H1 (cell line): ENCODE measurements around the gene WASHC3. TPM values are rescaled to one million over a fixed set of nuclear protein-coding genes. Genes with fewer than 3 reads are reported as not detected.

Source experiments
- CHD7 ChIP-seq: fragments of 300-600 bp; sonication (generic); IDR thresholded peaks from 2 replicates; pipeline ENCODE4 v1.7.1; 2012; ENCODE audit warnings: low read length, moderate library complexity, mild to moderate bottlenecking, inconsistent platforms; ENCODE audit not compliant: insufficient replicate concordance
- CTBP2 ChIP-seq: IDR thresholded peaks from 2 replicates; pipeline ENCODE4 v1.7.0; 2011; ENCODE audit warnings: borderline replicate concordance, mild to moderate bottlenecking, moderate library complexity, mixed read lengths, low read length; ENCODE audit not compliant: insufficient read depth, insufficient read length
- EZH2 ChIP-seq: fragments of 200-600 bp; sonication (generic); IDR thresholded peaks from 2 replicates; pipeline ENCODE4 v1.7.1; 2012; ENCODE audit warnings: low read depth, mild to moderate bottlenecking, moderate library complexity, low read length, inconsistent platforms; ENCODE audit not compliant: severe bottlenecking
- JUND ChIP-seq: IDR thresholded peaks from 2 replicates; pipeline ENCODE4 v1.6.1; 2011; ENCODE audit warnings: mild to moderate bottlenecking, improper control_type of control experiment, low read length
- KDM1A ChIP-seq: fragments of 200-600, 300-600 bp; sonication (generic); IDR thresholded peaks from 2 replicates; pipeline ENCODE4 v1.7.1; 2016; ENCODE audit warnings: mild to moderate bottlenecking, low read length, borderline replicate concordance
- POLR2AphosphoS5 ChIP-seq: IDR thresholded peaks from 2 replicates; pipeline ENCODE4 v1.6.1; 2011; ENCODE audit warnings: low read depth, low read length
- RNF2 ChIP-seq: fragments of 200-900, 300-1000 bp; sonication (generic); IDR thresholded peaks from 2 replicates; pipeline ENCODE4 v1.7.1; 2016; ENCODE audit warnings: borderline replicate concordance, low read depth, mild to moderate bottlenecking, antibody characterized with exemption, low read length; ENCODE audit not compliant: poor library complexity, severe bottlenecking; ENCODE audit errors: missing control alignments
- polyA plus RNA-seq, 7 experiments: library from polyadenylated mRNA; depleted of rRNA in 3 of 7; stranded (reverse) in 5 of 7; unstranded in 2 of 7; fragments of >200 nt in 5 of 7; fragments of 200-250 nt in 2 of 7; gene quantifications; 1 replicate in 5 of 7; 2 replicates in 1 of 7; 4 replicates in 1 of 7; pipeline versions ENCODE4 v1.2.1 to v1.2.3, GENCODE V29; 2011 to 2013; ENCODE audit warnings: missing spikeins in 2 of 7, mixed read lengths in 2 of 7
- total RNA-seq: library from RNA; stranded (reverse); fragmentation: NEBNext Ultra II Directional; extraction: Animal tissue kit (Norgen Biotek cat#: 25700); gene quantifications from 2 replicates; pipeline ENCODE4 v1.2.1, GENCODE V29; 2021
- TF ChIP-seq, protein P1 (sequence below), 3 experiments: IDR thresholded peaks; 1 replicate in 2 of 3; 2 replicates in 1 of 3; pipeline versions ENCODE4 v1.5.1 to v1.6.1; 2011; ENCODE audit warnings: low read length in 3 of 3, mild to moderate bottlenecking in 3 of 3, inconsistent platforms in 2 of 3, low read depth in 1 of 3, moderate library complexity in 1 of 3; ENCODE audit not compliant: insufficient read depth in 1 of 3; ENCODE audit errors: control extremely low read depth in 1 of 3

WASHC3 gene
- total and polyA plus RNA-seq, 2 of the 8 experiments (the other 6 are each of a cell fraction or from before 2014, with no cell fraction given): 7.4 to 8.3 TPM

DNA sequence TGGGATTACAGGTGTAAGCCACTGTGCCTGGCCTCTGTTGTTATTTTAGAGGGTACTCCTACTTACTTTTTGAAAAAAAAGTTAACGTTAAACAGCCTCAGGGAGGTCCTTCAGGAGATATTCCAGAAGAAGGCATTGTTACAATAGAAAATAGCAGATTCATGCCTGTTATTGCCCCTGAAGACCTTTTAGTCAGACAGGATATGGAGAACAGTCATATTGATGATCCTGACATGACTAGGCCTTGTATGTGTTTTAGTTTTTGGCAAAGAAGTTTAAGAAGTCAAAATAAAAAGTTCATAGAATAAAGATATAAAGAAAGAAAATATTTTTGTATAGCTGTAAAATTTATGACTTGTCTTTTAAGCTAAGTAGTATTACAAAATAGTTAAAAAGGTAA is 45.3 kb downstream of the WASHC3 start (continued):
- TF ChIP-seq CHD7 (no peak), EZH2 (no peak), KDM1A (no peak), POLR2AphosphoS5 (no peak), RNF2 (no peak), CTBP2 (no peak), JUND (no peak)
- TF ChIP-seq, protein P1, sequence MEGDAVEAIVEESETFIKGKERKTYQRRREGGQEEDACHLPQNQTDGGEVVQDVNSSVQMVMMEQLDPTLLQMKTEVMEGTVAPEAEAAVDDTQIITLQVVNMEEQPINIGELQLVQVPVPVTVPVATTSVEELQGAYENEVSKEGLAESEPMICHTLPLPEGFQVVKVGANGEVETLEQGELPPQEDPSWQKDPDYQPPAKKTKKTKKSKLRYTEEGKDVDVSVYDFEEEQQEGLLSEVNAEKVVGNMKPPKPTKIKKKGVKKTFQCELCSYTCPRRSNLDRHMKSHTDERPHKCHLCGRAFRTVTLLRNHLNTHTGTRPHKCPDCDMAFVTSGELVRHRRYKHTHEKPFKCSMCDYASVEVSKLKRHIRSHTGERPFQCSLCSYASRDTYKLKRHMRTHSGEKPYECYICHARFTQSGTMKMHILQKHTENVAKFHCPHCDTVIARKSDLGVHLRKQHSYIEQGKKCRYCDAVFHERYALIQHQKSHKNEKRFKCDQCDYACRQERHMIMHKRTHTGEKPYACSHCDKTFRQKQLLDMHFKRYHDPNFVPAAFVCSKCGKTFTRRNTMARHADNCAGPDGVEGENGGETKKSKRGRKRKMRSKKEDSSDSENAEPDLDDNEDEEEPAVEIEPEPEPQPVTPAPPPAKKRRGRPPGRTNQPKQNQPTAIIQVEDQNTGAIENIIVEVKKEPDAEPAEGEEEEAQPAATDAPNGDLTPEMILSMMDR (IDR thresholded peaks at IDR 0.05; ENCODE audit: control extremely low read depth in 1 of 3, insufficient read depth in 1 of 3, low read depth in 1 of 3, low read length in 3 of 3): no peak
